GM18870 (cell line): ENCODE results near the gene CYP3A4.
"Not testable (repeated sequence)": the region's sequence is repeated elsewhere in the genome, so short reads cannot be mapped to it uniquely, and the experiment has no call there.

Experiments used
- ATAC-seq: cut with Tn5 transposase; IDR thresholded peaks from one replicate; pipeline ENCODE4 v1.9.1; 2021; ENCODE audit warnings: moderate library complexity; ENCODE audit not compliant: unreplicated experiment

CYP3A4 gene

GRCh38 chr7:99793443-99793842 lies 9.5 kb upstream of the CYP3A4 start:
- no peak for ATAC-seq

- no peak for ATAC-seq
Measured at GRCh38 chr7:99792967-99793366, 9.0 kb upstream of the CYP3A4 start.

- no peak for ATAC-seq
Measured at GRCh38 chr7:99791667-99792369, 7.8 kb upstream of the CYP3A4 start.

- ATAC-seq: no peak
Measured at GRCh38 chr7:99791021-99791420, 7.0 kb upstream of the CYP3A4 start.

- no peak for ATAC-seq
Measured at GRCh38 chr7:99790407-99790806, 6.4 kb upstream of the CYP3A4 start.

GRCh38 chr7:99789441-99790070 lies 5.6 kb upstream of the CYP3A4 start:
- ATAC-seq: no peak

- no peak for ATAC-seq
Measured at GRCh38 chr7:99788554-99788953, 4.6 kb upstream of the CYP3A4 start.

- ATAC-seq: no peak
Measured at GRCh38 chr7:99786726-99787335, 2.8 kb upstream of the CYP3A4 start.

- ATAC-seq: not testable (repeated sequence)
Measured at GRCh38 chr7:99785654-99786053, 1.7 kb upstream of the CYP3A4 start.

GRCh38 chr7:99782012-99782953 lies 1.7 kb downstream of the CYP3A4 start:
- ATAC-seq: no peak

- ATAC-seq: no peak
Measured at GRCh38 chr7:99780588-99780987, 3.4 kb downstream of the CYP3A4 start.

- ATAC-seq: no peak
Measured at GRCh38 chr7:99779949-99780348, 4.0 kb downstream of the CYP3A4 start.

GRCh38 chr7:99778880-99779279 lies 5.1 kb downstream of the CYP3A4 start:
- ATAC-seq: no peak

- not testable (repeated sequence) for ATAC-seq
Measured at GRCh38 chr7:99773395-99773794, 10.6 kb downstream of the CYP3A4 start.

- ATAC-seq: no peak
Measured at GRCh38 chr7:99772565-99772964, 11.4 kb downstream of the CYP3A4 start.

GRCh38 chr7:99769494-99769893 lies 14.5 kb downstream of the CYP3A4 start:
- ATAC-seq: not testable (repeated sequence)

- ATAC-seq: no peak
Measured at GRCh38 chr7:99768471-99768870, 15.5 kb downstream of the CYP3A4 start.

GRCh38 chr7:99767662-99768061 lies 16.3 kb downstream of the CYP3A4 start:
- ATAC-seq: peak; percentile 84

- ATAC-seq: no peak
Measured at GRCh38 chr7:99766484-99767099, 17.4 kb downstream of the CYP3A4 start.

GRCh38 chr7:99764478-99764877 lies 19.5 kb downstream of the CYP3A4 start:
- no peak for ATAC-seq
